Endometrium (tissue), 2 donors: Measurements from ENCODE around the gene SHF.
"Not testable (repeated sequence)": the region's sequence is repeated elsewhere in the genome, so short reads cannot be mapped to it uniquely, and the experiment has no call there.

Source experiments
- FAIRE-seq: peaks from 2 replicates; lab custom pipeline; 2012; peaks lifted over from hg19 to GRCh38; lab: Jason Lieb, UNC
- donor health status: control.
- donor health status: control.

Gene SHF

GRCh38 chr15:45187894-45188830, at the start of gene SHF:
SHF (minus strand) TSS chr15:45187966; CDS start chr15:45187951, 15 bp downstream.
- no peak for FAIRE-seq

- FAIRE-seq = not testable (repeated sequence)
Observed at GRCh38 chr15:45236806-45237205, 49.0 kb upstream of the SHF start.

GRCh38 chr15:45234562-45235235, 46.9 kb upstream of the SHF start:
- no peak for FAIRE-seq

GRCh38 chr15:45231864-45232562, 44.2 kb upstream of the SHF start:
- FAIRE-seq = no peak

GRCh38 chr15:45231132-45231531, 43.4 kb upstream of the SHF start:
- no peak for FAIRE-seq

GRCh38 chr15:45230245-45230965, 42.6 kb upstream of the SHF start:
- FAIRE-seq = no peak

- no peak for FAIRE-seq
Observed at GRCh38 chr15:45228931-45229330, 41.2 kb upstream of the SHF start.

GRCh38 chr15:45225506-45226273, 37.9 kb upstream of the SHF start:
- no peak for FAIRE-seq

GRCh38 chr15:45224621-45225217, 37.0 kb upstream of the SHF start:
- no peak for FAIRE-seq

GRCh38 chr15:45221967-45222366, 34.2 kb upstream of the SHF start:
- no peak for FAIRE-seq

- FAIRE-seq = no peak
Observed at GRCh38 chr15:45221053-45221599, 33.4 kb upstream of the SHF start.

- FAIRE-seq = no peak
Observed at GRCh38 chr15:45212493-45212892, 24.7 kb upstream of the SHF start.

- no peak for FAIRE-seq
Observed at GRCh38 chr15:45205192-45205591, 17.4 kb upstream of the SHF start.

- no peak for FAIRE-seq
Observed at GRCh38 chr15:45203182-45203581, 15.4 kb upstream of the SHF start.

GRCh38 chr15:45201869-45202268, 14.1 kb upstream of the SHF start:
- no peak for FAIRE-seq

- FAIRE-seq = no peak
Observed at GRCh38 chr15:45201557-45201859, 13.7 kb upstream of the SHF start.

GRCh38 chr15:45200799-45201556, 13.2 kb upstream of the SHF start:
- FAIRE-seq = no peak

GRCh38 chr15:45200001-45200798, 12.4 kb upstream of the SHF start:
- peak; percentile 74 for FAIRE-seq
